SK-N-SH treated with all-trans-retinoic acid at 6 μM for 48 hours (cell line): ENCODE data around the gene SOHLH2.

Experiments used
- ARNTL ChIP-seq: fragments of 450-650 bp; formaldehyde crosslinking; IDR thresholded peaks from 2 replicates; pipeline ENCODE4 v1.5.0; 2020; ENCODE audit warnings: low read depth, mild to moderate bottlenecking, moderate library complexity, borderline replicate concordance
- BACH2 ChIP-seq: fragments of 250-450 bp; sonication (Bioruptor Pico); IDR thresholded peaks from 2 replicates; pipeline ENCODE4 v1.9.0; 2021; ENCODE audit warnings: mild to moderate bottlenecking, borderline replicate concordance
- CREB5 ChIP-seq: fragments of 250-450 bp; sonication (Bioruptor Pico); IDR thresholded peaks from 2 replicates; pipeline ENCODE4 v1.5.1; 2020; ENCODE audit warnings: low read depth, mild to moderate bottlenecking, moderate library complexity
- CSDC2 ChIP-seq: fragments of 250-450 bp; sonication (Bioruptor Pico); IDR thresholded peaks from 2 replicates; pipeline ENCODE4 v1.5.0; 2020; ENCODE audit warnings: mild to moderate bottlenecking, moderate library complexity
- CSRNP3 ChIP-seq: fragments of 250-450 bp; sonication (Bioruptor Pico); IDR thresholded peaks from 2 replicates; pipeline ENCODE4 v1.5.1; 2021; ENCODE audit warnings: mild to moderate bottlenecking, moderate library complexity
- ESRRG ChIP-seq: fragments of 250-450 bp; sonication (Bioruptor Pico); IDR thresholded peaks from 2 replicates; pipeline ENCODE4 v1.6.1; 2021; ENCODE audit warnings: mild to moderate bottlenecking
- ISL1 ChIP-seq: fragments of 250-450 bp; sonication (Bioruptor Pico); IDR thresholded peaks from 2 replicates; pipeline ENCODE4 v2.1.2; 2022; ENCODE audit warnings: mild to moderate bottlenecking, moderate library complexity
- PATZ1 ChIP-seq: fragments of 250-450 bp; sonication (Bioruptor Pico); IDR thresholded peaks from 2 replicates; pipeline ENCODE4 v1.8.0; 2020; ENCODE audit warnings: mild to moderate bottlenecking, moderate library complexity, borderline replicate concordance
- POU6F1 ChIP-seq: fragments of 250-450 bp; sonication (Bioruptor Pico); IDR thresholded peaks from 2 replicates; pipeline ENCODE4 v1.8.0; 2021; ENCODE audit warnings: low read depth, mild to moderate bottlenecking, moderate library complexity, borderline replicate concordance
- SNAI2 ChIP-seq: fragments of 250-450 bp; sonication (Bioruptor Pico); IDR thresholded peaks from 2 replicates; pipeline ENCODE4 v1.5.0; 2020; ENCODE audit warnings: mild to moderate bottlenecking, moderate library complexity
- ZFP3 ChIP-seq: fragments of 250-450 bp; sonication (Bioruptor Pico); IDR thresholded peaks from 2 replicates; pipeline ENCODE4 v1.5.0; 2020; ENCODE audit warnings: mild to moderate bottlenecking, moderate library complexity
- ZNF70 ChIP-seq: fragments of 450-650 bp; formaldehyde crosslinking; IDR thresholded peaks from 2 replicates; pipeline ENCODE4 v1.5.0; 2020; ENCODE audit warnings: mild to moderate bottlenecking, moderate library complexity
- ZNF8 ChIP-seq: fragments of 450-650 bp; formaldehyde crosslinking; IDR thresholded peaks from 2 replicates; pipeline ENCODE4 v1.5.0; 2020; ENCODE audit warnings: mild to moderate bottlenecking, moderate library complexity

GRCh38 chr13:36132376-36132775 is 82.0 kb downstream of the SOHLH2 start:
- TF ChIP-seq ISL1 (CRISPR knock-in tag) (no peak), POU6F1 (no peak), ARNTL (CRISPR knock-in tag) (no peak), ZNF70 (no peak), SNAI2 (CRISPR knock-in tag) (no peak), BACH2 (CRISPR knock-in tag) (no peak), CREB5 (CRISPR knock-in tag) (no peak), CSDC2 (CRISPR knock-in tag) (no peak), ZNF8 (CRISPR knock-in tag) (no peak), PATZ1 (CRISPR knock-in tag) (no peak), ZFP3 (CRISPR knock-in tag) (no peak), CSRNP3 (CRISPR knock-in tag) (no peak), ESRRG (CRISPR knock-in tag) (no peak)
